Measurements from ENCODE around the gene PRRG2. TPM values are rescaled to one million over a fixed set of nuclear protein-coding genes. Genes with fewer than 3 reads are reported as not detected.

PRRG2 gene
- total and polyA plus RNA-seq, 7 experiments from 2014 or later, result 0.30 to 2.9 (median 0.54) TPM; not detected in 1

- Histone ChIP-seq H3K27me3 (ENCODE audit: control insufficient read depth in 2 of 2, insufficient read depth in 2 of 2, low read length in 2 of 2) (no peaks in the 10 kb centered on the region), H3K4me1 (ENCODE audit: control insufficient read depth in 2 of 2, insufficient read depth in 2 of 2, low read length in 2 of 2) (peaks cover 10 to 18% of the 10 kb centered on the region in 2 donors), H3K4me3 (ENCODE audit: low read length) (no peak overlapping the region), H3K27ac (ENCODE audit: low read depth, low read length) (no peak overlapping the region), H3K9me3 (ENCODE audit: control insufficient read depth in 2 of 3, low read length in 3 of 3) (no peaks in the 10 kb centered on the region), H3K36me3 (ENCODE audit: control insufficient read depth in 2 of 3, insufficient read depth in 3 of 3, low read length in 3 of 3) (peaks cover 3 to 70% (median 8%) of the 10 kb centered on the region in 3 experiments)
- Mint-ChIP-seq H3K4me1 (peaks cover 21 to 36% (median 27%) of the 10 kb centered on the region in 7 donors), H3K36me3 (peaks cover 0 to 26% (median 9%) of the 10 kb centered on the region in 5 donors), H3K4me3 (peak overlapping the region in 1 of 10 donors; percentile 92), H3K27ac (no peak overlapping the region), H3K9me3 (no peaks in the 10 kb centered on the region), H3K27me3 (no peaks in the 10 kb centered on the region)
- ChIA-PET CTCF (no interaction called here), POLR2A (interaction anchor here (1.0 to 2.5 kb wide), 2 partner anchors 15 kb away, joined by 3 to 15 read pairs; partner anchors contain the start of genes NOSIP and PRRG2)
- DNase-seq, result no peak
- no peak for ATAC-seq
- intact Hi-C loops (cut with micrococcal nuclease), result loop anchor here (5.0 kb wide), 5 partner anchors 222 to 1268 kb away; partner anchors contain the start of genes MED25 (in 2 of the 2), AKT1S1 (in 1 of the 2), C19orf73 (in 1 of the 2) and EMP3 (in 1 of the 2)
Measured at GRCh38 chr19:49594993-49595818, 14.1 kb downstream of the PRRG2 start.

- ATAC-seq (no peak), DNase-seq (no peak)
- Histone ChIP-seq H3K9me3 (ENCODE audit: control insufficient read depth in 2 of 3, low read length in 3 of 3) (no peaks in the 10 kb centered on the region), H3K27me3 (ENCODE audit: control insufficient read depth in 2 of 2, insufficient read depth in 2 of 2, low read length in 2 of 2) (no peaks in the 10 kb centered on the region), H3K36me3 (ENCODE audit: control insufficient read depth in 2 of 3, insufficient read depth in 3 of 3, low read length in 3 of 3) (peaks cover 3 to 71% (median 8%) of the 10 kb centered on the region in 3 experiments), H3K4me1 (ENCODE audit: control insufficient read depth in 2 of 2, insufficient read depth in 2 of 2, low read length in 2 of 2) (peaks cover 10 to 18% of the 10 kb centered on the region in 2 donors), H3K27ac (ENCODE audit: low read depth, low read length) (no peak overlapping the region), H3K4me3 (ENCODE audit: low read length) (no peak overlapping the region)
- Mint-ChIP-seq H3K27me3 (no peaks in the 10 kb centered on the region), H3K36me3 (peaks cover 1 to 28% (median 10%) of the 10 kb centered on the region in 5 donors), H3K4me3 (no peak overlapping the region), H3K9me3 (no peaks in the 10 kb centered on the region), H3K4me1 (peaks cover 24 to 39% (median 26%) of the 10 kb centered on the region in 7 donors), H3K27ac (no peak overlapping the region)
- intact Hi-C loops (cut with micrococcal nuclease), result no loop called here
- ChIA-PET POLR2A (interaction anchor here (0.7 to 1.0 kb wide), 2 partner anchors 15 to 265 kb away, joined by 3 to 4 read pairs; partner anchors contain the start of gene NOSIP), CTCF (no interaction called here)
Measured at GRCh38 chr19:49595819-49596404, 14.8 kb downstream of the PRRG2 start.

- Mint-ChIP-seq H3K27ac (no peak overlapping the region), H3K4me1 (peaks cover 26 to 43% (median 29%) of the 10 kb centered on the region in 7 donors), H3K36me3 (peaks cover 4 to 30% (median 13%) of the 10 kb centered on the region in 5 donors), H3K9me3 (no peaks in the 10 kb centered on the region), H3K4me3 (no peak overlapping the region), H3K27me3 (no peaks in the 10 kb centered on the region)
- Histone ChIP-seq H3K27ac (ENCODE audit: low read depth, low read length) (no peak overlapping the region), H3K36me3 (ENCODE audit: control insufficient read depth in 2 of 3, insufficient read depth in 3 of 3, low read length in 3 of 3) (peaks cover 3 to 76% (median 8%) of the 10 kb centered on the region in 3 experiments), H3K27me3 (ENCODE audit: control insufficient read depth in 2 of 2, insufficient read depth in 2 of 2, low read length in 2 of 2) (no peaks in the 10 kb centered on the region), H3K4me1 (ENCODE audit: control insufficient read depth in 2 of 2, insufficient read depth in 2 of 2, low read length in 2 of 2) (peaks cover 10 to 18% of the 10 kb centered on the region in 2 donors), H3K4me3 (ENCODE audit: low read length) (no peak overlapping the region), H3K9me3 (ENCODE audit: control insufficient read depth in 2 of 3, low read length in 3 of 3) (no peaks in the 10 kb centered on the region)
- intact Hi-C loops (cut with micrococcal nuclease), result no loop called here
- ATAC-seq (no peak), DNase-seq (no peak)
- POLR2A ChIA-PET, result interaction anchor here (0.7 to 1.0 kb wide), 2 partner anchors 16 to 264 kb away, joined by 3 to 4 read pairs; partner anchors contain the start of gene NOSIP
- CTCF ChIA-PET, result no interaction called here
Measured at GRCh38 chr19:49596407-49596806, 15.3 kb downstream of the PRRG2 start.

GRCh38 chr19:49596954-49597702, 16.0 kb downstream of the PRRG2 start:
- Histone ChIP-seq H3K9me3 (ENCODE audit: control insufficient read depth in 2 of 3, low read length in 3 of 3) (no peaks in the 10 kb centered on the region), H3K4me1 (ENCODE audit: control insufficient read depth in 2 of 2, insufficient read depth in 2 of 2, low read length in 2 of 2) (peaks cover 10 to 18% of the 10 kb centered on the region in 2 donors), H3K4me3 (ENCODE audit: low read length) (no peak overlapping the region), H3K36me3 (ENCODE audit: control insufficient read depth in 2 of 3, insufficient read depth in 3 of 3, low read length in 3 of 3) (peaks cover 3 to 79% (median 8%) of the 10 kb centered on the region in 3 experiments), H3K27me3 (ENCODE audit: control insufficient read depth in 2 of 2, insufficient read depth in 2 of 2, low read length in 2 of 2) (no peaks in the 10 kb centered on the region), H3K27ac (ENCODE audit: low read depth, low read length) (no peak overlapping the region)
- ChIA-PET POLR2A (no interaction called here), CTCF (no interaction called here)
- Mint-ChIP-seq H3K36me3 (peaks cover 8 to 30% (median 13%) of the 10 kb centered on the region in 5 donors), H3K27me3 (no peaks in the 10 kb centered on the region), H3K27ac (peak overlapping the region in 1 of 9 donors; percentile 32), H3K4me3 (no peak overlapping the region), H3K4me1 (peaks cover 25 to 46% (median 30%) of the 10 kb centered on the region in 7 donors), H3K9me3 (no peaks in the 10 kb centered on the region)
- no peak for DNase-seq
- intact Hi-C loops (cut with micrococcal nuclease), result no loop called here
- no peak for ATAC-seq

- H3K36me3 ChIP-seq (ENCODE audit: control insufficient read depth in 2 of 3, insufficient read depth in 3 of 3, low read length in 3 of 3), result peaks cover 6 to 84% (median 8%) of the 10 kb centered on the region in 3 experiments
- ChIA-PET CTCF (no interaction called here), POLR2A (no interaction called here)
- Mint-ChIP-seq H3K4me1 (peaks cover 19 to 44% (median 31%) of the 10 kb centered on the region in 7 donors), H3K27ac (peak overlapping the region in 1 of 9 donors; percentile 32), H3K36me3 (peaks cover 8 to 24% (median 13%) of the 10 kb centered on the region in 5 donors), H3K9me3 (no peaks in the 10 kb centered on the region), H3K27me3 (no peaks in the 10 kb centered on the region), H3K4me3 (no peak overlapping the region)
- no peaks in the 10 kb centered on the region for H3K9me3 ChIP-seq (ENCODE audit: control insufficient read depth in 2 of 3, low read length in 3 of 3)
- H3K27ac ChIP-seq (ENCODE audit: low read depth, low read length), result no peak overlapping the region
- no peak for DNase-seq
- no peak for ATAC-seq
- H3K4me1 ChIP-seq (ENCODE audit: control insufficient read depth in 2 of 2, insufficient read depth in 2 of 2, low read length in 2 of 2), result peaks cover 10 to 15% of the 10 kb centered on the region in 2 donors
- intact Hi-C loops (cut with micrococcal nuclease), result no loop called here
- H3K27me3 ChIP-seq (ENCODE audit: control insufficient read depth in 2 of 2, insufficient read depth in 2 of 2, low read length in 2 of 2), result no peaks in the 10 kb centered on the region
- no peak overlapping the region for H3K4me3 ChIP-seq (ENCODE audit: low read length)
Measured at GRCh38 chr19:49597703-49597974, 16.5 kb downstream of the PRRG2 start.

All from naive thymus-derived CD4-positive, alpha-beta T cell (primary cell).